HG03159 (cell line): ENCODE measurements around the gene RHOU.
"Not testable (repeated sequence)": the region's sequence is repeated elsewhere in the genome, so short reads cannot be mapped to it uniquely, and the experiment has no call there.

Source experiments
- ATAC-seq: cut with Tn5 transposase; IDR thresholded peaks from one replicate; pipeline ENCODE4 v1.9.1; 2021; ENCODE audit warnings: mild to moderate bottlenecking, moderate library complexity; ENCODE audit not compliant: unreplicated experiment

The RHOU gene

GRCh38 chr1:228755800-228756199, 20.5 kb downstream of the RHOU start:
- ATAC-seq, result no peak

DNA sequence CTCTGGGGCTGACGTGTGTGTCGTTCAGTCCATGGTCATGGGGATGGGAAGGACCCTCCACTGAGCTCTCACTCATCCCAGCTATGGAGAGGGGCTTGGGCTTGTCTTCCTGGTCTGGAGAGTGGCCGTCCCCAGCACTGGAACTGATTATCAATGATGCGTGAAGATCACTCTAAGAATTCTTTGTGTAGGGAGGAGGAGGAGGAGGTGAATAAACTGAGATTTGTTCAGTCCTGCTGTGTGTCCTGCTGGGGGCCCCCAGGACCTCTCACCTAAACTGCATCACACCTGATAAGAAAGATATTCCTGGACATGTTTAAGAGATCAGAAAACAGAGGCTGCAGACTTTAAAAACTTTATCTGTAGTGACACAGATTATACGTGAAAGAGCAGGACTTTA, 21.2 kb downstream of the RHOU start:
- ATAC-seq, result no peak

DNA sequence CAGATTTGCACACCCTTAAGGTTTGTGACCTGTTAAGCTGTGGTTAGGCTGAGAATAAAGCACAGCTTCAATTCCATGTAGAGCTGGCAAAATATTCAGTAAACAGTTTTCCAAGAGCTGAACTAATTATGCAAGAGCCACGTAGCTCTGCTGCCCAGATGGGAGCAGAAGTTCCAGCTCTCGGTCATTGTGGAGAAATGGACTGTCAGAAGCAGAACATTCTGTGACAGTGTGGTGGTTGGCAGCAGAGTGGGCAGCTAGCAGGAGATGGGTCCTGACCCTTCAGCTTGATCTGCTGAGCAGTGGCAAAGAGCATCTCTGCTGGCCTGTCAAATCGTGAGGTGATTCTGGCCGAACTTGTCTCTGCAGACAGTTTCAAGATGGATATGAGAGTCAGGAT, 23.2 kb downstream of the RHOU start:
- ATAC-seq, result no peak

GRCh38 chr1:228760979-228761378, 25.7 kb downstream of the RHOU start:
- no peak for ATAC-seq

DNA sequence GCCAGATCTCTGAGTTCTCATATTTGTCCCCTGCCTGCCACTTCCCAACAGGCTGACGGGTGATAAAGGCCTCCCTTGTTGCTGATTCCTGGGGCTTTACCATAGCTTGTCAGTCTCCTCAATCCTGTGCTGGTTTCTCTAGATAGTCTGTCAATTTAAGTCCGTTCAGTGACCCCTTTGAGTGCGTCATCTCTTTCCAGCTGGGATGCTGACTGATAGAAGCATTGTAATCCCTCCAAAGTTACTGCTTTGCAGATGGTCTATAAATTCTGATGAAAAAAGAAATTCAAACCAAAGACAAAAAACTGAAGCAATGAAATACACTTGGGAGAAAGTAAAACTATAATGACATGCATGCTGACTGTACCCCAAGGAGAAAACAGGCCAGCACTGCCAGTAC, 28.3 kb downstream of the RHOU start:
- ATAC-seq, result no peak

GRCh38 chr1:228765168-228765946, 30.1 kb downstream of the RHOU start:
- no peak for ATAC-seq

DNA sequence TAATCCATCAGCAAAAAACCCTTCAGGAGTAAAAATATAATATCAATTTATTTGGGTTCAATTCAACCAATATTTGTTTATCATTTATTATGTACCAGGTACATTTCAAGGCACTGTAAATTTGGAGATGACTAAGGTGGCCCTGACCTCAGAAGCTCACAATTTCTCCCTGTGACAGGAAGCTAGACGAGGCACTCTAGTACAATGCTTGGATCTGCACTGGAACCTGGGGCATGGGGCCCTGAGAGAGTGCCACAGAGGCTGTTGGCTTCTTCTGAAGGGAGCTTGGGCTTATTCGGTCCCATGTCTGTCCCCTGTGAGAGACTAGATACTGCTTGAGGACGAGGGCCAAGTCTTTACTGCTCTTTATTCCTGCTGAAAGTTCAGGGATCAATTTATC, 31.5 kb downstream of the RHOU start:
- no peak for ATAC-seq

- no peak for ATAC-seq
Observed at GRCh38 chr1:228767636-228768354, 32.5 kb downstream of the RHOU start.

DNA sequence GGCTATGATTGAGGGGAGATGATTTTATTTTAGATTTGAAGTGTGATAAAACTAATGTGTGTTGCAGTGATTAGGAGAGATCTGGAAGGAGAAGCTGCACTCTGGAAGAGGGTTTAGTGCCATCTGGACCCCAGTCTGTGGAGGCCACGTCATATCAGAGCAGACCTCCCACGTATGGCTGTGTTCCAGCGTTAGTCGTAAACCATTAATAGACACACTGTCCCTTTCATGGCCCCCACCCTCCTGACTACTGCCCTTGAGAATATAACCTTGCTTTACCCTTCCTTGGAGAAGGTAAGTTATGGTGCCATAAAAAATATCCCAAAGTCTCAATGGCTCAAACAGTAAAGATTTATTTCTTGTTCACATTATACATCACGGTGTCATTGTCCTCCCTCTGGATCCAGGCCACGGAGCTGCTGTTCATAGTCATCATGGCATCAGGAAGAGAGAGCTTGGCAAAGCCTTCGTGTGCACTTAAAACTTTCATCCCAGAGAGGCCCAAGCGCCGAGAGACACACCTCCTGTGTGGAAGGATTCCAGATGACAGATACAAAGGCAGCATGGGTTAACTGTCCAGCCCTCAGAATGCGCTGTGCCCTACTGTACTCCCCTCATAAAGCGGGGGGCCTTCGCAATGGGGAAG, 33.2 kb downstream of the RHOU start:
- ATAC-seq, result no peak

DNA sequence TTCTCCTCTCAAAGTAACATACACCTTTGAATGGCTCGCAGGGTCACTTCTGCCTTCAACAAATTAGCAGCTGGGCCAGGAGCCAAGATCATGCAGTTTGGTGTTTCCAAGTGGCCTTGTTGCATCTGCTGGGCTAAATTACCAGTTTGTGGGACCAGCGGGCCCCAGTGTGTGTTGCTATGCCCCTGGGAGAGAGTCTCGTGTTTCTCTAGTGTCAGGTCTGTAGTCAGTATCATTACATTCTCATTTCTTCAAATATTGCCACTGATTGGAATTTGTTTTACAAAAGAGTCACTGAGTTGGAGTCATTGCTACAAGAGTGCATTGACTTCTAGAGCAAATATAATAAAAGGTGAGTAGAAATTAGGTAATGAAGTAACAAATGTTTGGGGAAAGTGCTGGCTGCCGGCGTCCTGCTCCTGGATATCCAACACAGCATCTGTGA, 35.5 kb downstream of the RHOU start:
- ATAC-seq, result no peak

DNA sequence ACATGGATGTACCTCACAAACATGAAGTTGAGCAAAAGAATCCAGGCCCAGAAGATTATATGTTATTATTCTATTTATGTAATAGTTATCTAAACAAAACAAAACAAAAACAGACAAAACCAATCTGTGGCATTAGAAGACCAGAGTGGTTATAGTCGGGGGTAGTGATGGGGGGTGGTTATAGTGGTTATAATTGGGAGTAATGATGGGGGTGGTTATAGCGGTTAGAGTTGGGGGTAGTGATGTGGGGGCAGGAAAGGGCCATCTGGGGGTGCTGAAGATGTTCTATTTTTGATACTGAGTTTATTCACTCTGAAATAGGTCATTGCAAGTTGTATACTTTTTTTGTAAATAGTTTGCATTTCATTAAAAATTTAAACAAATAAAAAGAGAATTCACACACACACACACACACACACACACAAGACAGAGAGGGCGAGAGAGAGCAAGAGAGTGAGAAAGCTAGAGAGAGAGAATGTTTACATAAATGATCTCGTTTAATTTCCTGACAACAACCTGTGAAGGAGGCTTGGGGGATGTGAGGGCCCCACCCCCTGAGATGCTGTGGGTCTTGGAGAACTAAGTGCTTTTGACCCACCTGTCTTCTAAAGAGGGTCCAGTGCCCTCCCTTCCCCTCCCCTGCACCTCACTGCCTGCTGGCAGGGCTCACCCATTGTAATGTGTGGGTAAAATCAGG, 37.4 kb downstream of the RHOU start:
- ATAC-seq, result no peak

DNA sequence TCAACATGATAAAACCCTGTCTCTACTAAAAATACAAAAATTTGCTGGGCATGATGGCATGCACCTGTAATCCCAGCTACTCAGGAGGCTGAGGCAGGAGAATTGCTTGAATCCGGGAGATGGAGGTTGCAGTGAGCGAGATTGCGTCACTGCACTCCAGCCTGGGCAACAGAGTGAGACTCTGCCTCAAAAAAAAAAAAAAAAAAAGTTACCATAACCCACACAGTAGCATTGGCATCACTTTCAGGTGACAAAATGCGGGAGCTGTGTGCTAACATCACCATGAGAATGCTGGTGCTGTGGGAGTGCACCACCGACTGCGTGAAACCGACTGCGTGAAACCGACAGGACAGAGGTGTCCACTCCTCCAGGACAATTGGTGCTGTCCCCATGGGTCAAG, 40.7 kb downstream of the RHOU start:
- not testable (repeated sequence) for ATAC-seq

GRCh38 chr1:228776449-228776848, 41.2 kb downstream of the RHOU start:
- no peak for ATAC-seq

DNA sequence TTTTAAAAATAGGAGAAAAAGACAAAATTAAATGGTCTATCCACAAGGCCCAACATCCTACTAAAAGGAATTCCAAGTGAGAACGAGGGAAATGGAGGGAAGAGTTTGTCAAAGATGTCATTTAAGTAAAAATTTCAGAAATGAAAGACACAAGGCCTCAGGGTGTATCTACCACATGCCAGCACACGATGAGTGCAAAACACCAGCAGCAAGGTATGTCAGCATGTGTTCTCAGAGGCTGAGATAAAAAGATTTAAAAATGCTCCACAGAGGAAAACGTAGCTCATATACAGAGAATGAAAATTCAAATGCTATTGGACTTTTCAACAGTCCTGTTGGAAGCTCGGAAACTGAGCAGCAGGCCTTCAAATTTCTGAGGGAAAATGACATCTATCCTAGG, 42.0 kb downstream of the RHOU start:
- no peak for ATAC-seq

DNA sequence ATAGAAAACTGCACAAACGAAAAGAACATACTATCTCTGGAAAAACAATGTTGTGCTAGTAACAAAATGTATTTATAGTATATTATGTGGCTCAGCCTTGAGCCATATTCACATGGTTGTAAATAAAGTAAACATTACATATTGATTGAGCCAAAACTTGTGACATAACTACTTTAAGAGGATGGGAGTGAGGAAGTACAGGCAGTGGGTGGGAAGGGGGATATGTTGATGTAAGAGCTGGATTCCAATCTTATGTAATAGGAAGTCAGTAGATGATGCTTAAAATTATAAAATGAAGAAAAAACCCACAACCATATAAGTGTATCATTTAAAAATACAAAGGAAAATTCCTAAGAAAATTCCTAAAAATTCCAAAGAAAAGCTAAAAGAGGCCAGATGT, 42.7 kb downstream of the RHOU start:
- ATAC-seq, result no peak

DNA sequence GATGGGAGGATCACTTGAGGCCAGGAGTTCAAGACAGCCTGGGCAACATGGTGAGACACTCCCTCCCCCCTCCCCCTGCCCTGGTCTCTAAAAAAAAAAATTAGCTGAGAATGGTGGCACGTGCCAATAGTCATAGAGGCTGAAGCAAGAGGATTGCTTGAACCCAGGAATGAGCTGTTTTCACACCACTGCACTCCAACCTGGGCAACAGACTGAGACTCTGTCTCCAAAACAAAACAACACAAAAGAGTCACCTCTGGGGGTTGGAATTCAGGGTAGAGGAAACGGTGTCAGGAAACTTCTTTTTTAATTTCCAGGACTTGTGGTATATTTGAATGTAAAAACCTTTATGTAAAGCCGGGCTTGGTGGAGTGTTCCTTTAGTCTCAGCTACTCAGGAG, 43.2 kb downstream of the RHOU start:
- no peak for ATAC-seq

- no peak for ATAC-seq
Observed at GRCh38 chr1:228778961-228779360, 43.7 kb downstream of the RHOU start.

DNA sequence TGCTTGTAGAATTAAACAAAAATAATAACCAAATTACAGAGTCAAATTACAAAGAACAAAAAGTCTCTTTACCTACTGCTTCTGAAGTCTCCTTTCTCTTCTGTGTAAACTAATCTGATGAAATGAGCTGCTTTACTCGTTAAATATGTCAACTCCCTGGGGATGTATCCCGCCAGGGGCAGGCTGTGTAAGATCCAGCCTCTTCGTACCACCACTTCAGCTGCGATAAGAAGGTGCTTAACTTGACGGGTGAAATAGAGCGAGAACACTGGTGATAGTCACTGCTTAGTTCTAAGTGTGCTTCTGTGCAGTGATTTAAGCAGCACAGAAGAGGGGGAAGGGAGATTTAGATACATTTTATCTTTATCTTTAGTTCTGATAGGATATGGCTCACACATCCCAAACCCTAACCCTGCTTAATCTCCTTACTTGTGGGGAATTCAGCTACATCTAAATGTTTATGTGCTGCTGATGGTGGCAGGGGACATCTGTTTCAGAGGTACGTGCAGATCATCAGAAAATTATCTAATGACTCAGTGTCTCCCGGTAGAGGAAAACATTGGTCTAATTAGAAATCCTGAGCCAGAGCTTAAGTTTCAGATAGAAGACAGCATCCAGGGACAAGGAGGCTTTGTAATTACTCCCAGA, 46.0 kb downstream of the RHOU start:
- no peak for ATAC-seq

DNA sequence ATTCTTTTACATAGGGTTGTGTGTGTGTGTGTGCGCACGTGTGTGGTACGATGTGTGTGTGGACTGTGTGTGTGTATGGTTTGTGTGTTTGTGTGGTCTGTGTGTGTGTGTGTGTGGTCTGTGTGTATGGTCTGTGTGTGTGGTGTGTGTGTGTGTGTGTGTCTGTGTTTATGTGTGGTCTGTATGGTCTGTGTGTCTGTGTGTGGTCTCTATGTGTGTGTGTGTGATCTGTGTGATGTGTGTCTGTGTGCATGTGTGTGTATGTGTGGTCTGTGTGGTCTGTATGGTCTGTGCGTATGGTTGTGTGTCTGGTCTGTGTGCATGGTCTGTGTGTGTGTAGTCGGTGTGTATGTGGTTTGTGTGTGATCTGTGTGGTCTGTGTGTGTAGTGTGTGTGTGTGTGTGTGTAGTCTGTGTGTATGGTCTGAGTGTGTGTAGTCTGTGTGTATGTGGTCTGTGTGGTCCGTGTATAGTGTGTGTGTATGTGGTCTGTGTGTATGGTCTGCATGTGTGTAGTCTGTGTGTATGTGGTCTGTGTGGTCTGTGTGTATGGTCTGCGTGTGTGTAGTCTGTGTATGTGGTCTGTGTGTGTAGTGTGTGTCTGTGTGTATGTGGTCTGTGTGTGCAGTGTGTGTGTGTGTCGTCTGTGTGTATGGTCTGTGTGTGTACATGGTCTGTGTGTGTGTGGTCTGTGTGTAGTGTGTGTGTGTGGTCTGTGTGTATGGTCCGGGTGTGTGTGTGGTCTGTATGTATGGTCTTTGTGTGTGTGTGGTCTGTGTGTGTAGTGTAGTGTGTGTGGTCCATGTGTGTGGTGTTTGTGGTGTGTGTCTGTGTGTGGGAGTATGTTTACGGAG, 46.8 kb downstream of the RHOU start:
- ATAC-seq, result no peak
